Hematopoietic multipotent progenitor cell (in vitro differentiated cells): ENCODE results near the gene TMEM115. TPM values are rescaled to one million over a fixed set of nuclear protein-coding genes. Genes with fewer than 3 reads are reported as not detected.

ENCODE experiments used
- DNase-seq, 3 donors: peaks; one replicate each; pipeline ENCODE4 v3.0.0-alpha.2; 2011 to 2015; ENCODE audit warnings: low read depth in 2 of 3, low spot score in 2 of 3
- total RNA-seq: library from RNA; depleted of rRNA; stranded (reverse); fragments of >200 nt; gene quantifications from one replicate; pipeline ENCODE4 v1.2.3, GENCODE V29; 2012

The TMEM115 gene
- total RNA-seq, 1 donor, result 49.3 TPM

GRCh38 chr3:50336452-50337174 is 22.7 kb downstream of the TMEM115 start:
- DNase-seq, result no peak

DNA sequence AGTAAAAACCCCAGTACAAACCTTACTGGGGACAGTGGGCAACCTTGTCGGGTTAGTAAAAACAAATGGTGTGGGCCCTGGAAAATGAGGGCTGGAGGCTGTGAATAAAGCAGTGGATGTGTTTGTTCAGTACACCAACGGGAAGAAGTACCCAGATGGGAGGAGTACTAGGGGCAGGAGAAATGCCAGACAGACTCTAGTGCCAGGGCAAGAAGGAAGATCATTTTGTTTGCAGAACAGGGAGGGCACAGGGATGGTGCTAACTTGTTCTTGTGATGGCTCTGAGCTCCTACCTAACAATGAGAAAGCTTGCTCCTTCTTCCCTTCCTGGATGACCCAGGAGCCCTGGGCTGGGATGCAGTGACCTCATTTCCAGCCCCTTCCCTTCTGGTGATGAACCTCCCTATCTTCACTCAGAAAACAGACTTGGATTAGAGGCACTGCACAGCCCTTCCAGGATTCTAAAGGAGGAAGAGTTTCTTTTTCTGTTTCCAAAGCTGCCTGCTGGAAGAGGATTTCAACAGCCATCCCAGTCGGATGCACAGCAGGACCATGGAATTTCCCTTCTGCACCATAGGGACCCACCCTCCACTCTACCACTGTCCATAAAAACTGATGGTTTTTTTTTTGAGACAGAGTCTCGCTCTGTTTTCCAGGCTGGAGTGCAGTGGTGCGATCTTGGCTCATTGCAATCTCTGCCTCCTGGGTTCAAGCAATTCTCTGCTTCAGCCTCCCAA is 24.8 kb downstream of the TMEM115 start:
- no peak for DNase-seq

- DNase-seq, result no peak
Measured at GRCh38 chr3:50333744-50334328, 25.5 kb downstream of the TMEM115 start.

GRCh38 chr3:50331364-50331907 is 27.9 kb downstream of the TMEM115 start:
- no peak for DNase-seq

GRCh38 chr3:50330330-50330729 is 29.0 kb downstream of the TMEM115 start:
- no peak for DNase-seq

DNA sequence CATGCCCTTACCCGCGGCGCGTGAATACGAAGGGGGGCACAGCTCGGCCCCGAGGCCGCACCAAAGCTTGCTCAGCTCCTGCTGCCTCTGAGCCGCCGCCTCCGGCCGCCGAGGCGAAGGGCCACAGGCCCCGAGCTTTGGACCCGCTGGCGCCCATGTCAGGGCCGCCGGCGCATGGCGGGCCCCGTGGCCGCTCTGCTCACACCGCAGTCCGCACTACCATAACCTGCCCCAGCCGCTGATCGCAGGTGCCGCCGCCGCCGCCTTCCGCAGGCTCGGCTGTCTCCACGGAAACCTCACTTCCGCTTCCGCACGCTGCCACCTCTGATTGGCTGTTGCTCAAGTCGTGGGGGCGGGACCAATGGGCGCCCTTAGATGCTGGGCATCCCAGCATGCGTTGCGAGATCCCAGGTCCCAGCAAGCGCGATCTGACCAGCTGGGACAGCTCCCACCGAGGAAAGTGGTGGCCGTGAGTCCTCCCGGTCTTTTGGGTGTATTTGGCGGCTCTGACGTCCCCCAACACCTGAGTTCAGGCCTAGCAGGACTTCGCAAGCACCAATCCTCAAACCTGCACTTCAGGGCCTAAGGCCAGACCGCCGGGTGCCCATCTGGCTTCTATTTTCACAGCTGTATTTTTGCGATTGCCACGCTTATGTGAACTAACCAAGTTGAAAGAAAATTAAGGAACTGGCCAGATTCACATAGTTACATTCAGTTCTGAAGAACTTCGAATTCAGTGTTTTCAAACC is 31.2 kb downstream of the TMEM115 start, which contains the start of gene TUSC2:
TSS of gene TUSC2 (minus strand) at position 281 of the 749 bp plus-strand sequence. CDS start at position 157, 124 bp downstream.
- peak; percentile 88 to 98 (median 96) for DNase-seq

- DNase-seq, result no peak
Measured at GRCh38 chr3:50327129-50327528, 32.2 kb downstream of the TMEM115 start.

- DNase-seq, result no peak
Measured at GRCh38 chr3:50326182-50326541, 33.2 kb downstream of the TMEM115 start.

DNA sequence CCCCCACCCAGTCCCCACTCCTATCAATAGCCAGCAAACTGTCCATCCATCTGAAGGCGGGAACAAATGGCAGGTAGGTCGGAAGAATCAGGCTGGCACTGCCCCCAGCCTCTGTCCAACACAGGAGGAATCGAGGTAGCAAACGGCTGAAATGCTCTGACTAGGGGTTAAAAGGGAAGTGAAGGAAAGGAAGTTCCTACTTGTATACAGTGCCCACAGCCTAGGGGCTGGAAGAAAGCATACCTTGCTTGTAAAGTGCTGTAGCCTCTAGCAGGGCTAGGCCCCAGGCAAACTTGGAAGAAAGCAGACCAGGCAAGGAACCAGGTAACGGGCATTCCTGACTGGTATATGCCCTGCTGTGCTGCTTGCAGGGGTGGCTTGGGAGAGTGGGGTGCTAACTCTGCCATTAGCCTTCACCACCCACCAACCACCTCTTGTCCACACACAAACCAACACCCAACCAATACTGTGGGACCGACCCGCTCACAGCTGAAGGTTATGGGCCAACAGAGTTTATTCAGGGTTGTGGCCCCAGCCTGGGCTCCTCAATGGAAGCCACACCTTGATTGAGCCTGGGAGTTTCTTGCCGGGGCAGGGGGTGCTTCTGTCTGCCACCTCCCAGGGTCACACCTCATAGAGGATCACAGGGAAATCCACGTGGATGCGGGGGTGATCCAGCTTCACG is 33.7 kb downstream of the TMEM115 start:
- DNase-seq, result no peak

- no peak for DNase-seq
Measured at GRCh38 chr3:50325113-50325480, 34.2 kb downstream of the TMEM115 start.

- DNase-seq, result peak in 2 of 3 donors; percentile 75 to 78
Measured at GRCh38 chr3:50324351-50325112, 34.8 kb downstream of the TMEM115 start.

DNA sequence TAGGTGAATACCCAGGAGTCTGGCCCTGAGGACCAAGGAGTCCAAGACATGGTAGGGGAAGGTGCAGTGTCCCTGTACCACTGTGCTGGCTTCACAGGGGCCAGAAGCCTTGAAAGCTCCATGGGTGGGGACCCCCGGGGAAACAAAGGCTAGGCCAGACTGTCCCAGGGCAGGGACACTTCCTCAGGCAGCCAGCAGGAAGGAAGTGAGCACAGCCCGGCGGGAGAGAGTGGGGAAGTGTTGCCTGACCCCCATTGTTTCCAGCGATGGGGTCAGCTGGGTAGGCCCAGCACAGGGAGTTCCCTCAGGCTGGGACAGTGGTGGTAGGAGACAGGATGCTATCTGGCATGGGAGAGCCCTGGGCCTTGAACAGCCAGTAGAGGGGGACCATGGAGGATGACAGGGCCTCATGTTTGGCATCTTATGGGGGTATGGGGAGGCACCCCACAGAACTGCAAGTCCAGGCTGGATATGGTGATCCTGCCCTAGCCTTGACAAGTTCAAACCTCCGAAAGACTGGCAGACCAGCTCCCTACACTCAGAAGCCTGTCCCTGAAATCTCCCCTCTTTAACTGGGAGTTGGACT is 35.6 kb downstream of the TMEM115 start:
- no peak for DNase-seq

DNA sequence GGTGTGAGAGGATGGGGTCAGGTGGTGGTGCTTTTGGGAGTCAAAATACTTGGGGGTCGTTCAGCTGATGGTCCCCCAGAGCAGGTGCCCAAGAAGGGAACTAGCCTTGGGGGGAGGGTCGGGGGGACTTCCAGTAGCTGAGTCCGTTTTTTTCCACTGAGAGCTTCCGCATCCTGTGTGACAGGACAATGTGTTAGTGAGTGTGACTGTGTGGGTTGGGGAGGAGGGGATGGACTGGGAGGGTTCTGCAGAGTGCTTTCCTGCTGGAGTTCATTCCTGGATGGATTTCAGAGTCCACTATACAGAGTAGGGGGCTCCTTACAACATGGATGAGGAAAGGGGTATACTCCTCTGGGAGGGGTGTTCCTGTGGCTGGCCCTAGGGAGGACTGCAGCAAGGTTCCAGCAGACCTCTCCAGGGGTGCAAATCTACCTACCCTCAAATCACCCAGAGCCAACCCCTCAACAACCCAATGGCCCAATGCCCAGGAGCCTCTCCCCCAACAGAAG is 36.2 kb downstream of the TMEM115 start:
- DNase-seq, result no peak

GRCh38 chr3:50322386-50323091 is 36.8 kb downstream of the TMEM115 start, which contains the start of gene HYAL2:
HYAL2 (minus strand) TSS chr3:50322745; CDS start chr3:50320489, 2,256 bp downstream.
- DNase-seq, result no peak

DNA sequence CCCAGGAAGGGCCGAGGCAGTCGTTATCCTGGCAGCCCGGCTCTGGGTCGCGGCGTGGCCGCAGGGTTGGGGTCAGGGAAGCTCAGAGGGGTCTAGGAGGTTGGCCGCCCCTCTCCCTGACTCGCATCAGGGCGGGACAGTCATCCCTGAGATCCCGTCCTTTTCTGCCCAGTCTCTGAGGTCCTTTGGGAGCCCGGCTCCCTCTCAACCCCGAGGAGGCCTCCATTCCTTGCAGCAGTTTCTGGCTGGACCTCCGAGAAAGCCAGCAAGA is 37.3 kb downstream of the TMEM115 start:
- no peak for DNase-seq

GRCh38 chr3:50321336-50322114 is 37.8 kb downstream of the TMEM115 start:
- DNase-seq, result peak; percentile 62 to 92 (median 90)

DNA sequence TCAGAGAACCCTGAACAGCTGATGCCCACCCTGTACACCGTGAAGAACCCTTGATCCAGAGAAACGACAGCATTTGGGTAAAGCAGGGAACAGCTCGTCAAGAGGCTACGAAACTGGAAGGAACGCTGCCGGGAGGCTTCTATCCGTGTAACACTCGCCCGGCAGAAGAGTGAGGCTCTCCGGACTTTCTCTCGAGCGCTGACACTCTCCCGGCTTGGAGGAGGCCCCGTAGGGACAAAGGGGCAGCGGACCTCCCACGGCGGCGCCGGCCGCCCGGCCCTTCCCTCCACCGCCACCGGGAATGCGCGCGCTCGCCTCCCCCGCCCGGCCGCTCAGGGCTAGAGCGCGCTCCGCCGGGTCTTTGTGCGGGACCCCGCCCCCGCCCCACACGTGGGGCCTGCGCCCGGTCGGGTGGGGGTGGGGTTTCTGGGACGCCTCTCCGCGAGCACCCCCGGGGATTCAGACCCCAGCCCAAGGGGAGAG is 38.4 kb downstream of the TMEM115 start:
- peak in 2 of 3 donors; percentile 40 to 69 for DNase-seq
